Measurements from ENCODE around the gene TIMP3.

- TF ChIP-seq POLR2A (IDR thresholded peaks at IDR 0.05; ENCODE audit: extremely low read depth, insufficient read length) (no peak), CTCF (IDR thresholded peaks at IDR 0.05; ENCODE audit: low read depth, low read length) (no peak), MAX (IDR thresholded peaks at IDR 0.05; ENCODE audit: low read depth, low read length) (no peak), MYC (IDR thresholded peaks at IDR 0.05; ENCODE audit: low read depth, low read length) (no peak)
These were observed 62.5 kb downstream of the TIMP3 start for GRCh38 chr22:32864041-32864440.

Data from NB4 (cell line).